GM12874 (cell line): ENCODE data around the gene MACF1.

Source experiments
- CTCF ChIP-seq: IDR thresholded peaks from 2 replicates; pipeline ENCODE4 v1.5.1; 2011; ENCODE audit warnings: low read depth, mild to moderate bottlenecking, control low read depth, low read length, moderate library complexity; ENCODE audit not compliant: insufficient read depth

The MACF1 gene

GRCh38 chr1:39164256-39164655 lies 40.2 kb upstream of the MACF1 start:
- no peak for TF ChIP-seq CTCF

- TF ChIP-seq CTCF = no peak
These were observed 39.4 kb upstream of the MACF1 start for GRCh38 chr1:39165049-39165448.

GRCh38 chr1:39165488-39165887 lies 39.0 kb upstream of the MACF1 start:
- no peak for TF ChIP-seq CTCF

- TF ChIP-seq CTCF = no peak
These were observed 36.8 kb upstream of the MACF1 start for GRCh38 chr1:39167632-39168209.

- TF ChIP-seq CTCF = no peak
These were observed 36.0 kb upstream of the MACF1 start for GRCh38 chr1:39168301-39169080.

GRCh38 chr1:39170731-39171667 lies 33.5 kb upstream of the MACF1 start:
- TF ChIP-seq CTCF = no peak
